GM12801 (cell line): Measurements from ENCODE around the gene BLVRB.

Experiments used
- TF ChIP-seq, protein P1 (sequence below): IDR thresholded peaks from one replicate; pipeline ENCODE4 v1.5.1; 2011; ENCODE audit warnings: control low read depth; ENCODE audit not compliant: insufficient read length; ENCODE audit errors: extremely low read depth

The BLVRB gene

DNA sequence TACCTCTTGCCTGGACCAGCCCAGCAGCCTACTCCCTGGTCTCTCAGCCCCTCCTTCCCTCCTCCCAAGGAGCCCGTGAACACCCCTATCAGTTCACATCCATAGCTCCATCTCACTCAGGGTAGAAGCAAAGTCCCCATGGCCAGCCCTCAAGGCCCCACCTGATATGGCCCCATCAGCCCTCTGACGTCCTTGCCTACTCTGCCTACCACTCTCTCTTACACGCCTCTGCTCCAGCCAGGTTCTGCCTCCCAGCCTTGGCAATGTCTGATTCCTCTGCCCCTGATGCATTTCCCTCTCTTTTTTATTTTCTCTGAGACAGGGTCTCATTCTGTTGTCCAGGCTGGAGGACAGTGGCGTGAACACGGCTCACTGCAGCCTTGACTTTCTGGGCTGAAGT, 13.5 kb downstream of the BLVRB start:
- TF ChIP-seq, protein P1, sequence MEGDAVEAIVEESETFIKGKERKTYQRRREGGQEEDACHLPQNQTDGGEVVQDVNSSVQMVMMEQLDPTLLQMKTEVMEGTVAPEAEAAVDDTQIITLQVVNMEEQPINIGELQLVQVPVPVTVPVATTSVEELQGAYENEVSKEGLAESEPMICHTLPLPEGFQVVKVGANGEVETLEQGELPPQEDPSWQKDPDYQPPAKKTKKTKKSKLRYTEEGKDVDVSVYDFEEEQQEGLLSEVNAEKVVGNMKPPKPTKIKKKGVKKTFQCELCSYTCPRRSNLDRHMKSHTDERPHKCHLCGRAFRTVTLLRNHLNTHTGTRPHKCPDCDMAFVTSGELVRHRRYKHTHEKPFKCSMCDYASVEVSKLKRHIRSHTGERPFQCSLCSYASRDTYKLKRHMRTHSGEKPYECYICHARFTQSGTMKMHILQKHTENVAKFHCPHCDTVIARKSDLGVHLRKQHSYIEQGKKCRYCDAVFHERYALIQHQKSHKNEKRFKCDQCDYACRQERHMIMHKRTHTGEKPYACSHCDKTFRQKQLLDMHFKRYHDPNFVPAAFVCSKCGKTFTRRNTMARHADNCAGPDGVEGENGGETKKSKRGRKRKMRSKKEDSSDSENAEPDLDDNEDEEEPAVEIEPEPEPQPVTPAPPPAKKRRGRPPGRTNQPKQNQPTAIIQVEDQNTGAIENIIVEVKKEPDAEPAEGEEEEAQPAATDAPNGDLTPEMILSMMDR = no peak

DNA sequence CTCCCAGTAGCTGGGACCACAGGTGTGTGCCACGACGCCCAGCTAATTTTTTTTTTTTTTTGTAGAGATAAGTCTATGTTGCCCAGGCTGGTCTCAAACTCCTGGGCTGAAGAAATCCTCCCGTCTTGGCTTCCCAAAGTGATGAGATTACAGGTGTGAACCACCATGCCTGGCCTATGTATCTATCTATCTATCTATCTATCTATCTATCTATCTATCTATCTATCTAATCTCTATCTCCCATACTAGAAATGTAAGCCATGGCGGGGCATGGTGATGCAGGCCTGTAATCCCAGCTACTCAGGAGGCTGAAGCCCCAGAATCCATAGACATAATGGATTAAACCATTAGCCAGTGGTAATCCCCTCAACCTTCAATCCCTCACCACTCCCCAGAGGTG, 14.9 kb downstream of the BLVRB start:
- TF ChIP-seq, protein P1 = no peak

- TF ChIP-seq, protein P1 = no peak
These were observed 16.0 kb downstream of the BLVRB start for GRCh38 chr19:40449506-40449905.

GRCh38 chr19:40446263-40446784, 19.2 kb downstream of the BLVRB start:
- TF ChIP-seq, protein P1 = no peak

DNA sequence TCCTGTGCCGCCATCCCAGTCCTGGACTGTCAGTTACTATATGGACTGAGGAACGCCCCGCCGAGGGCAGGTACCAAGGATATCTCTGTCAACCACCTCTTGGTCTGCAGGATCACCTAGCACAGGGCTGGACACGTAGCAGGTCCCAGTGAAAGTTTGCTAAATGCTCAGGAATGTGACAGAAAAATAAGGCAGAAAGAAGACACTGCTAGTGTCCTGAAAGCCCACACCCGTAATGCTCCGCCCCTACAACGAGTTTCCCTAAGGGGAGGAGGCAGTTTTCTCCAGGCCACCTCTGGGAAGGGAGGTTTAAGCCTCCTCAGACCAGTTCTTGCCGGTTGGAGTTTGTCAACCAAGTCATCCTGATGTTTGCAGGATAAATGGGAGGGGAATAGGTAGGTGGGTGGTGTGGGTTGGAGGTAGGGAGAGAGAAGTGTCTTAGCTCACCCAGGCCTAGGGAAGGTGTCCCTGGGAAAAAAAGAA, 19.7 kb downstream of the BLVRB start:
- TF ChIP-seq, protein P1 = no peak

DNA sequence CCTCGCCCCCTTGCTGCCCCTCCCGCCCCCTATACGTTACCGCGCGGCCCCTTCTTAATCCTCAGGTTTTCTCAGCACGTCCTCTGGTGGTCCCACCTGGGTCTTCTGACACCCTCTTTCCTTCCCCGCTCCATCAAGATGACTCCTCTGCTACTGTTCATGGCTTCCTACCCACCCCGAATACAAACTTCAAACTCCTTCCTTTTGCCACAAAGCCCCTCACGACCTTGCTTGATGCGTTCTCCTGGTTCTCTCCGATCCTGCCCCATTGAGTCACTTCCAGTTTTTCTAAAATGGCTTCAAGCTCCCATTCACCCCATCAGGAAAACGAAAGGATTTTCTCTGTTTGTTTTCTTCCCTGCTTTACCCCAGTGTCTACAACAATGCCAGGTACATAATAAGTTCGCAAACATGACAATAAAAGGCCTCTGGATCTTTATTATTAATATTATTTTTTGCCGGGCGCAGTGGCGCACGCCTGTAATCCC, 20.7 kb downstream of the BLVRB start:
- TF ChIP-seq, protein P1 = no peak

DNA sequence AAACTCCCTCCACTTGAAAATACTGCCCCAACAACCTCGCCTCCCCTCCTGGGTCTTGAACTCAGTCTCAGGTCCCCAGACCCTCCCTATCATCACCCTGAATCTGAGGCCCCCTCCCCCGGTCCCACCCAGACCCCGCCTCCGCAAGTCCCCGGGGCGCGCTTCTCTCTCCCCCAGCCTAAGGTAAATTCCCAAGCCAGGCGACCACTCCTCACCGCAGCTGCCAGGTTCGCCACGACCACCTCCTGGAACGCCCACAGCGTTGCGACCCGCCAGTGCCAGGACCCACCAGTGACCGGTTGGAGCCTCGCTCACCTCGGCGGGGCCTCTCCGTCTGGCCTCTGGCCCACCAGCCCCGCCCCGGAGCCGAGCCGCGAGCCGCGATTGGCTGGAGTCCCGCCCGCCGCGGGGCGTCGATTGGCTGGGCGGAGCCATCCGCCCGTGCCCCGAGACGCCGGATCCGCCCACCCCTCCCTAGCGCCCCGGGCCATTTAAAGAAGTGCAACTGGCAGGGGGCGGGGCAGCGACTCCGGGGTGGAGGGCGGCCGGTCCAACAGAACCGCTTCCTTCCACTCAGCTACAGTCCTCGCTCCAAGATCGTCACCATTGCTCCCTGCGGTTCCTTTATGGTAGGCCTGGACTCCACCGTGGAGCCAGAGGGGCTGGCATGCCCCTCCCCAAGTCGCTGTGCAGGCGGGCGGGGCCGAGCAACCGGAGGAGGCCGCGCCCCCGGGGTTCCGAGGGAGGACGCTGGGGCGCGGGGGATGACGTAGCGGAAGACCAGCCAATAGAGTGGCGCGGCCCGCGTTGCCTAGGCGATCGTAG, 21.3 kb downstream of the BLVRB start, which contains the start of gene SERTAD3:
TSS of gene SERTAD3 (minus strand) at position 336 of the 825 bp plus-strand sequence. CDS start 2,255 bp downstream, outside the sequence.
- TF ChIP-seq, protein P1 = no peak
